Ascending aorta (tissue), 2 donors: ENCODE data around the gene REPIN1. TPM values are rescaled to one million over a fixed set of nuclear protein-coding genes. Genes with fewer than 3 reads are reported as not detected.
A peak's percentile ranks its signal among the peaks of the same experiment; 100 is the strongest.

Source experiments
- DNase-seq, 2 donors: peaks; one replicate each; pipeline ENCODE4 v3.0.0-alpha.2; 2019; ENCODE audit warnings: low spot score in 2 of 2
- H3K27ac ChIP-seq, 2 donors: fragments of 200-600 bp; sonication (generic); one replicate each; pipeline ENCODE4 v1.5.1; 2016 to 2017; ENCODE audit warnings: mild to moderate bottlenecking in 1 of 2
- H3K27me3 ChIP-seq: fragments of 200-600 bp; sonication (generic); one replicate; pipeline ENCODE4 v1.5.1; 2017
- H3K36me3 ChIP-seq, 2 donors: fragments of 200-600 bp; sonication (generic); one replicate each; pipeline ENCODE4 v1.5.1; 2016
- H3K4me1 ChIP-seq, 2 donors: fragments of 200-600 bp; sonication (generic); one replicate each; pipeline ENCODE4 v1.5.1; 2016 to 2017; ENCODE audit warnings: mild to moderate bottlenecking in 1 of 2
- H3K4me3 ChIP-seq, 2 donors: fragments of 200-600 bp; sonication (generic); one replicate each; pipeline ENCODE4 v1.5.1; 2016 to 2017; ENCODE audit warnings: mild to moderate bottlenecking in 1 of 2
- H3K9me3 ChIP-seq, 2 donors: fragments of 200-600 bp; sonication (generic); one replicate each; pipeline ENCODE4 v1.5.1; 2016
- intact Hi-C: fragments of 100-400 bp; cut with DNase I; formaldehyde crosslinking; loops from one replicate; pipeline ENCODE4 v1.15.1; 2023
- total RNA-seq: library from RNA; depleted of rRNA; stranded (reverse); fragments of >200 nt; gene quantifications from one replicate; pipeline ENCODE4 v1.1.0, GENCODE V29; 2016
- TF ChIP-seq, protein P1 (sequence below), 3 experiments: fragments of 200-600 bp in 2 of 3; fragments of 450-650 bp in 1 of 3; sonication (generic) in 2 of 3; IDR thresholded peaks; one replicate each; pipeline ENCODE4 v1.5.1; 2016 to 2019; ENCODE audit warnings: antibody characterized with exemption in 3 of 3, mild to moderate bottlenecking in 1 of 3, moderate library complexity in 1 of 3

REPIN1 gene
- total RNA-seq, 1 donor from 2014 or later, result 123 TPM

DNA sequence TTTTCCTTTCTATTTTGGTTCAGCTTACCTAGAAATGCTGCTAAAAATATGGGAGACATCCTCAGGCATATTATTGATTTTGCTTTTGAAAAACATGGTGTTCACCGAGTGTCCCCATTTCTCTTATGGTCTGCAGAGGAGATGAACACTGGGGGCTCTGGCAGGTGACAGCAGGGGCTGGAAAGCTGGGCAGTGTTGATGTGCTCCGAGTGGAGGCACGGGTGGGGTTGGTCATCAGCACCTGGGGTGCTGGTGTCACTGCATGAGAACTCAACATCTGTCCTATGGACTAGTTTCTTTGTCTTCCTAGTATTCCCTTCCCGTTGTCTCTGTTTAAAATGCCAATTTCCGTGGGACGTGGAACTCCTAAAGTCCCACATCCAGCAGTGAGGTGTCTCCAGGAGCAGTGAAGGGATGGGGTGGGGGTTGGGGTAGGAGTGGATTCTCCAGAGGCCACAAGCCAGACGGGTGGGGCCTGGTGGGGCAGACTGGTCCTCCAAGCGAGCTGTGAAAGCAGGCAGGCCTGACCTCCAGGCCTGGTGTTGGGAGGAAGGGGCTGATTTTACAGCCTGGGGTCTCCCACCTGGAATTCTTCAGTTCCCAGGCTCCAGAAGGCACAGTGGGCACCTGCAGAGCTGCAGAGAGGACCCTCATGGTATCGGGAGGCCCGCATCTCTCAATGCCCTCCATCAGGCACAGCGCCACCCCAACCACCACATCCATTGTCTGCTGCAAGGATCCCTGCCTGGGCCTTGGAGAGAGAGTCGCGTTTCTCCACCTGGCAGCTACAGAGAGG is 35.0 kb downstream of the REPIN1 start:
- H3K36me3 ChIP-seq, result no peaks in the 10 kb centered on the region
- intact Hi-C loops, result loop anchor here (2.0 to 10.0 kb wide), 3 partner anchors 35 to 779 kb away; partner anchors contain the start of genes ATP6V0E2 and REPIN1
- TF ChIP-seq, protein P1, sequence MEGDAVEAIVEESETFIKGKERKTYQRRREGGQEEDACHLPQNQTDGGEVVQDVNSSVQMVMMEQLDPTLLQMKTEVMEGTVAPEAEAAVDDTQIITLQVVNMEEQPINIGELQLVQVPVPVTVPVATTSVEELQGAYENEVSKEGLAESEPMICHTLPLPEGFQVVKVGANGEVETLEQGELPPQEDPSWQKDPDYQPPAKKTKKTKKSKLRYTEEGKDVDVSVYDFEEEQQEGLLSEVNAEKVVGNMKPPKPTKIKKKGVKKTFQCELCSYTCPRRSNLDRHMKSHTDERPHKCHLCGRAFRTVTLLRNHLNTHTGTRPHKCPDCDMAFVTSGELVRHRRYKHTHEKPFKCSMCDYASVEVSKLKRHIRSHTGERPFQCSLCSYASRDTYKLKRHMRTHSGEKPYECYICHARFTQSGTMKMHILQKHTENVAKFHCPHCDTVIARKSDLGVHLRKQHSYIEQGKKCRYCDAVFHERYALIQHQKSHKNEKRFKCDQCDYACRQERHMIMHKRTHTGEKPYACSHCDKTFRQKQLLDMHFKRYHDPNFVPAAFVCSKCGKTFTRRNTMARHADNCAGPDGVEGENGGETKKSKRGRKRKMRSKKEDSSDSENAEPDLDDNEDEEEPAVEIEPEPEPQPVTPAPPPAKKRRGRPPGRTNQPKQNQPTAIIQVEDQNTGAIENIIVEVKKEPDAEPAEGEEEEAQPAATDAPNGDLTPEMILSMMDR (IDR thresholded peaks at IDR 0.05), result no peak
- peak in 1 of 2 donors; percentile 58 for DNase-seq
- H3K9me3 ChIP-seq, result no peaks in the 10 kb centered on the region
- no peaks in the 10 kb centered on the region for H3K27me3 ChIP-seq
- H3K4me3 ChIP-seq, result no peak overlapping the region
- H3K27ac ChIP-seq, result peak overlapping the region; percentile 92 to 97
- H3K4me1 ChIP-seq, result peaks cover 2 to 15% of the 10 kb centered on the region in 2 donors

DNA sequence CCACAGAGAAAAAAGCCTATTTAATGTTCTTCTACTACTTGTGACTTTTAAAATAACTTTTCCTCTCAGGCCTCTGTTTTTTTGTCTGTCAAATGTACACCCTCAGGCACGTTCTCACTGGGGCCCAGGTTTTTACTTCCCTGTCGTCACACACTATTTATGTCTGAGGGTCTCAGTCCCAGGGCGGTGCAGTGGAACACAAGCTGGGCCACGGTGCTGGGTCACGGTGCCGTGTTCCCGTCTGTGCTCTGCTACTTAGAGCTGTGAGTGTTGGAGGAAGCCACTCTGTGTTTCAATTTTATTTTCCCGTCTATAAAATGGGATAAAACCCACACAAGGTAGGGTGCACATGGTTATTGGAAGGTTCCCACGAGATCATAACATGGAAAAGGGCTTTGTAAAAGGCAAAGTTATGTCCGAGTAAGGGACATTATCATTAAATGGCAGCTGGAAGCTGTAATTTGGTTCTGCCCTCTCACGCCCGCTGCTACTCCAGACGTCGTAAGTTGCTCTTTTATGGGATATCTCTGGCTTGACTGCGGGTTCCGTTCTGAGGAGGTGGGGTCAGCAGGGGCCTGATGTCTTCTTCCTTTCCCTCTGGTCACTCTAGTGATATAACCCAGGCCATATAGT is 35.7 kb downstream of the REPIN1 start:
- Histone ChIP-seq H3K4me3 (peak overlapping the region; percentile 78 to 89), H3K9me3 (no peaks in the 10 kb centered on the region), H3K27ac (peak overlapping the region; percentile 92 to 97), H3K27me3 (no peaks in the 10 kb centered on the region), H3K4me1 (peaks cover 2 to 15% of the 10 kb centered on the region in 2 donors), H3K36me3 (no peaks in the 10 kb centered on the region)
- intact Hi-C loops, result loop anchor here (2.0 to 10.0 kb wide), 3 partner anchors 35 to 779 kb away; partner anchors contain the start of genes ATP6V0E2 and REPIN1
- TF ChIP-seq, protein P1 (IDR thresholded peaks at IDR 0.05), result no peak
- peak in 1 of 2 donors; percentile 62 for DNase-seq

DNA sequence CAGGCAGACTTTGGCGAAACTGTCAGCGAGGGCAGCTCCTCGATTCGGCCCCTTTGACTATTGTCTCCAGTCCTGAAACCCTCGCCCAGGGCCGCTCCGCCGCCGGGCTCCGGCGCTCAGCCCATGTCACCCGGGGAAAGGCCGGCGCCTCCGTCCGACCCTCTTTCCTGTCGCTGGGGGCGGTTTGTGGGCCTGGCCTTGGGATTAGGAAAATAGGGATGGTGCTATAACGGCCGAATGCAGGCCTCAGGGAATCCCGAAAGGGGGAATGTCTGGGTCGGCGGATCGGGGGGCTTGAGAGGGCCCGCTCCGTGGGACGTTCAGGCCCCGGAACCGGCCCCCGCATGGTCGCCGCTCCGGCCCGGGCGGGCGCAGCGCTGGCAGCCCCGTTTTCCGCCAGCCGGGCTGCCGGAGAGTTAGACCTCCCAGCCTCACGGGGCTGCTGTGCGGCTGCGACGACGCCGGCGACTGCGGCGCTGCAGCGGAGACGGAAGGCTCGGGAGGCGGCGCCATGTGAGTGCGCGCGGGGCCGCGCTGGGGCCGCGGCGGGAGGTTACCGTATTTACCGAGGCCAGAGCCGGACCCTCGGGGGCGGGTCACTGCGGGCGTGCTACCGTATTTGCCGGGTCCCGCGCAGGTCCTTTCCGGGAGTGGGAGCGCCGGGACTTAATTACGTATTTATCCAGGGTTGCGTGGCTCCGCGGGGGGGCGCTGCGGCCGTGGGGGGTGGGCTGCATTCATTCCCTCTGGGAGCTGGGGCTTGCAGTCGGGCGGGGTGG is 36.4 kb downstream of the REPIN1 start:
- Histone ChIP-seq H3K4me1 (peaks cover 2 to 15% of the 10 kb centered on the region in 2 donors), H3K27me3 (no peaks in the 10 kb centered on the region), H3K27ac (peak overlapping the region; percentile 92 to 97), H3K9me3 (no peaks in the 10 kb centered on the region), H3K36me3 (no peaks in the 10 kb centered on the region), H3K4me3 (peak overlapping the region; percentile 78 to 89)
- intact Hi-C loops, result loop anchor here (1.0 to 10.0 kb wide), 7 partner anchors 26 to 780 kb away; partner anchors contain the start of genes ATP6V0E2, RARRES2, REPIN1 and ZNF467
- peak; percentile 61 to 92 for DNase-seq
- TF ChIP-seq, protein P1 (IDR thresholded peaks at IDR 0.05), result peak in 2 of 3 experiments; percentile 6 to 25

DNA sequence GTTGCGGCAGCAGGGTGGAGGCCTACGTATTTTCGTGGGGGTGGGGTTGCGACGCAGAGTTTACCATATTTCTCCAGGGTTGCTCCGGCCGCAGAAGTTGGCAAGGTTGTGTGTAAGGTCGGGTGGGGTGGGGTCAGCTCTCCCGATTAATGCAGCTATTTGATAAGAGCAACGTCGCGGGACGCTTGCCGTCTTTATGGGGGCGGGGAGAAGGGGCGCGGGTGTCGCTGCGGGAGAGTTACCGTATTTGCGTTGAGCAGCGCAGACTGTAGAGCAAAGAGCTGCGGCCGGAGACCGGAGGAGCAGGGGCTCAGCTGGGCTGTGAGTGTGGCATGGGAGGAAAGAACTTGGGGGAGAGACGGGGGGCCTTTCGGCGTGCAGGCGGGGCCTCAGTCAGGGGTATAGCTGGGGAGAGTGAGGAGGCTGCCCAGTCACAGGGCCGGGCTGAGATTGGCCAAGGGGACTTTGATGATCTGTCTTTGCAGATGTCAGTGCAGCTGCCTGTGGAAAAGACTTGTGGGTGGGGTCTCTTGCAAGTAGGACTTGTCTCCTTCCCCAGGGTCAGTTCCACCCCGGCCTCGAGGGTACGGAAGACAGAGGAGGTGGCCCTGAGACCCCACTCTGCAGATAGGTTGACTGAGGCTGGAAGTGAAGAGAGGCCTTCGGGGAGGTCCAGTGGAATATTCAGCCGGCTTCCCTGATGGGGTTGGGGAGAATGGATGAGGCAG is 37.1 kb downstream of the REPIN1 start:
- no peaks in the 10 kb centered on the region for H3K9me3 ChIP-seq
- H3K4me1 ChIP-seq, result peaks cover 2 to 15% of the 10 kb centered on the region in 2 donors
- peak in 1 of 2 donors; percentile 78 for DNase-seq
- peak overlapping the region; percentile 78 to 89 for H3K4me3 ChIP-seq
- no peaks in the 10 kb centered on the region for H3K27me3 ChIP-seq
- H3K27ac ChIP-seq, result peak overlapping the region; percentile 92 to 97
- no peaks in the 10 kb centered on the region for H3K36me3 ChIP-seq
- intact Hi-C loops, result loop anchor here (1.0 to 10.0 kb wide), 7 partner anchors 26 to 781 kb away; partner anchors contain the start of genes ATP6V0E2, RARRES2, REPIN1 and ZNF467
- TF ChIP-seq, protein P1 (IDR thresholded peaks at IDR 0.05), result no peak

DNA sequence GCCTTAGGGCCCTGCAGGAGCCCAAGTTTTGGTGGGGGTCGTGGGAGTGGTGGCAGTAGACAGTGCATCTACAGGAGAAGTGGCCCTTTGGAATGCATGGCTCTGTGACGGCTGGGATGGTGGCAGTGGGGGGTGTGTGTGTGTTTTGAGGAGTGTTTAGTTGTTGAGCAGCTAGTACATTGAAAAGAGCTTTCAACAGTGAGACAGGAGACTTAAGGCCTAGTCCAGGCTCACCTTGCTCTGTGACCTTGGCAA is 37.6 kb downstream of the REPIN1 start:
- Histone ChIP-seq H3K36me3 (no peaks in the 10 kb centered on the region), H3K4me3 (peak overlapping the region; percentile 78 to 89), H3K9me3 (no peaks in the 10 kb centered on the region), H3K4me1 (peaks cover 2 to 15% of the 10 kb centered on the region in 2 donors), H3K27ac (peak overlapping the region; percentile 92 to 97), H3K27me3 (no peaks in the 10 kb centered on the region)
- TF ChIP-seq, protein P1 (IDR thresholded peaks at IDR 0.05), result no peak
- intact Hi-C loops, result loop anchor here (5.0 to 10.0 kb wide), 5 partner anchors 64 to 781 kb away; partner anchors contain the start of genes ATP6V0E2, RARRES2, ZNF467 and ZNF862
- no peak for DNase-seq
